NCI-H345 treated with DMSO at 0.1 percent for 48 hours (cell line): ENCODE data around the gene HHAT.

Source experiments
- DNase-seq: peaks from one replicate; lab custom pipeline; 2025; ENCODE audit not compliant: unreplicated experiment; lab: John Stamatoyannopoulos, UW

Gene HHAT

GRCh38 chr1:210669951-210670350 lies 341.2 kb downstream of the HHAT start:
- DNase-seq = peak; percentile 26

DNA sequence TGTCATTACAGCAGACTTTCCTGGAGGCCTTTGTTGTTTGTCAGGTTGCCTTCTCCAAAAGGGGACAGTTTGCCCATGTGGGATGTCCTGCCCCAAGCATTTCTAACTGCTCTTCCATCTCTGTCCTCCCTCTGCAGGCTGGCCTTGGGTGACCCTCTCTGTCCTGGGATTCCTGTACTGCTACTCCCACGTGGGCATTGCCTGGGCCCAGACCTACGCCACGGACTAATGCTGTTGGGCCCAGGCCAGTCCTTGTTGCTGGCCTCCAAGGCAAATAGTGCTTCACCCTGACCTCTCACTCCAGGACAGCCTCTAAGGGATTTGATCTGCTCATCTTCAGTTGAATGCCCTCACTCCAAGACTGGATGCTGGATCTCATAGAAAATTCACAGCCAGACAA lies 345.4 kb downstream of the HHAT start:
- DNase-seq = no peak

GRCh38 chr1:210676539-210676938 lies 347.8 kb downstream of the HHAT start:
- no peak for DNase-seq

DNA sequence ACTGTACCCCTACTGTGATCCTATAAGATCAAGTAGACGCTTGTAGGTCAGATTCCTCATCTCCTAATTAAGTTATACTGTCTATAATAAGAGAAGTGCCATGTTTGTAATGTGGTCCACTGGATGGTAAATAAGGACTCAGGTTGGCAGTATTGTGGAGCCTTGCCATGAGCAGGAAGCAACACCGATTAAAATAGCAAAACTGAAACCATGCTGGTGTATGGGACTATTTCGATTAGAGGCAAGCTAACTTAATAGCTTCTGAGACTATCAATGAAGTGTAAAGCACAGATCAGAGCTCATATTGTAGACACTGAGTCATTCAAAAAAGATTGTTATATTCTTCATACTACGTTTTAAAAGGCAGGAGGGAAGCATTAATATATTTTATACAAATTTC lies 348.8 kb downstream of the HHAT start:
- DNase-seq = no peak

- DNase-seq = no peak
Measured at GRCh38 chr1:210678306-210678705, 349.6 kb downstream of the HHAT start.

GRCh38 chr1:210681158-210681557 lies 352.5 kb downstream of the HHAT start:
- DNase-seq = no peak

DNA sequence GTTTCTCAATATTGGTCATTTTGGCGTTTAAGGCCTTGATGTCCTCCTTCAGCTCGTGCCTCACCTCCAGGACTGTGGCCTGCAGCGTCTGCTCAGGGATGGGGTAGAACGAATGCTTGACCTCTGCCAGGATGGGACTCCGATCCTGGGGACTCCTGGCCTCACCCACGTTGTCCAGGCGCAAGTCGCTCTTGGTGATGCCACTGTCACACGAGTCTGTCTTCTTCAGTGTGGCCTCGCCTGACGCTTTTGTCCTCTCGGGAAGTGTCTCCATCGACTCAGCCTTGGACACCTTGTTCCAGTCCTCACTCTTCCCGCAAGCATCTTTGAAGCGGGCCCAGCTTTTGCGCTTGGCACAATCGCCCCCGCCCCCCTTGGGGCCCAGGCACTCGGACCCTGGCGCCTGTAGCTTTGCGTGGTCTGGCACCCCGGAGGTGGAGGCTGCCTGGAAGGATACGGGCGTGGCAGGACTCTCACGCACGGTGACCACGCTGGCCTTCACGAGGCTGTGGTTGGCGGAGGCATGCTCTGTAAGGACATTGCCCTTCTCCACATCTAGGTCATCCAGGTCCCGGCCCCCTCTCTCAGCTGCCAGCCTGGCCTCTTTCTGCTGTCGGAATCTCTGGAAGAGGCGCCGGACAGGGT lies 354.8 kb downstream of the HHAT start:
- DNase-seq = no peak

- no peak for DNase-seq
Measured at GRCh38 chr1:210684466-210685294, 356.0 kb downstream of the HHAT start.

DNA sequence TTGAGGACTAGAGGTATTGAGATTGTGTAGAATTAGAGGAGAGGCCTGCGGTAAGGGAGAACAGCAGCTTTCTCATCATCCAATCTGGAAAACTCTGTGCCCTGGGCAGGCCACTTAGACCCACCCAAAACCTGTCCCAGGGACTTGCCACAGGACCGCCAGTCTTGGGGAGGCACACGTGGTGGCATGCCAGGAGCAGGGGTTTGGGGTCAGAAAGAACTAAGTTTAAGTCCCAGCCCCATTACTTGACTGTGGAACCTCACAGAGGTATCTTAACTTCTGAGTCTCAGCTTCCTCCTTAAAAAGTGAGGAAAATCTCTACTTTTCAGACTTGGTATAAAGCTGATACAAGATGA lies 356.6 kb downstream of the HHAT start:
- no peak for DNase-seq

- DNase-seq = no peak
Measured at GRCh38 chr1:210686841-210687240, 358.1 kb downstream of the HHAT start.

GRCh38 chr1:210687582-210688279 lies 359.0 kb downstream of the HHAT start:
- DNase-seq = no peak

GRCh38 chr1:210688512-210689234 lies 360.0 kb downstream of the HHAT start:
- DNase-seq = no peak

DNA sequence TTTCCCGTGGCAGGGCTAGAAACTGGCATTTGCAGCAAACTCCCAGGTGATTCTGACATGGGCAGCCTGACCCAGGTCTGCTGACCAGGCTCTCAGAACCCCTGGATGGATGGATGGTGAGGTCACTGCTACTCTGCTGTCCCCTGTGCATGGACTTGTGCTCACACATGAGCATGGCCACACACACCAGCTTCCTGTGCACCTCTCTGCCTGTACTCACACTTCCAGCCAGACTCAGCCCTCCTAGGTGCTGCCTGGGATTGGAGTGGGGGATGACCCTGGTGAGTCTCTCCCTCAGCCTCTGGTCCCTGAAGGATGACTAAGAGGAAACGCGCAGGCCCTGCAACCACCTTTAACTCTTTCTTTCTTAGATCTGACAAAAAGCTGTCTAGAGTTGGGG lies 361.1 kb downstream of the HHAT start:
- no peak for DNase-seq

- no peak for DNase-seq
Measured at GRCh38 chr1:210690236-210690635, 361.5 kb downstream of the HHAT start.

GRCh38 chr1:210691039-210691610 lies 362.4 kb downstream of the HHAT start:
- DNase-seq = peak; percentile 94

GRCh38 chr1:210692796-210693195 lies 364.1 kb downstream of the HHAT start:
- DNase-seq = no peak

DNA sequence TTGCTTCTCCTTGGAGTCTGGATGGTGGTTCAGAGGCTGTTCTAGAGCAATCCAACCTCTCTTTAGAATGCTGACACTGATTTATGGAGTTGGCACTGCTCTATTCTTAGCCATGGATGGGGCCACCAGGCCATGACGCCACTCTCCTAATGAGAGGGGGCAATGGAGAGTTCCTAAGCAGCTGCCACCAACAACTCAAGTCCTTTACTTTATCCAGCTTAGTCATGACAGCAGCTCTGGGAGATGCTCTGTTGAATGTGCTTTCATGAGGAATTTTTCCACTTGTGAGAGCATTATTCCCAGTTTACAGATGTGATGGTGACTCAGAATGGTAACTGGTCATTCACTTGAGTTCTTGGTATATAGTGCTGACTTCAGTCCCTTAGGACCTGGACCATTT lies 366.3 kb downstream of the HHAT start:
- DNase-seq = no peak

DNA sequence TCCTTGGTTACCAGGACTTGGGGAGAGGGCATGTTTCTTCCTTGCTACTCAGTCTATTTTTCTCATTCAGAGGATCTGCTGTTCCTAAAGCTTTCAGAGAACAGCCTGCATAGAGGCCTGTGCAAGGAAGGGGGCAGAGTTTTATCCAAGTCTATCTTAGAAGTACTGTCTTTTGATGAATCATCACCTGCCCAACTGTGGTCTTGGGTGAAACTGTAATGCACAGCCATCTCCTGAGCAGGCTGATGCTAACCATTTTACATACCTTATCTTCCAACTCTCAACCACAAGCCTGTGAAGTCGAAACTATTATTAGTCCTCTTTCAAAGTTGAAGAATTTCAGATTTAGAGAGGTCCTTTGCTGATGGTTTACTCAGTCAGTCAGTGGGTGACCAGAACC lies 368.0 kb downstream of the HHAT start:
- DNase-seq = no peak

- DNase-seq = no peak
Measured at GRCh38 chr1:210697185-210697584, 368.5 kb downstream of the HHAT start.

DNA sequence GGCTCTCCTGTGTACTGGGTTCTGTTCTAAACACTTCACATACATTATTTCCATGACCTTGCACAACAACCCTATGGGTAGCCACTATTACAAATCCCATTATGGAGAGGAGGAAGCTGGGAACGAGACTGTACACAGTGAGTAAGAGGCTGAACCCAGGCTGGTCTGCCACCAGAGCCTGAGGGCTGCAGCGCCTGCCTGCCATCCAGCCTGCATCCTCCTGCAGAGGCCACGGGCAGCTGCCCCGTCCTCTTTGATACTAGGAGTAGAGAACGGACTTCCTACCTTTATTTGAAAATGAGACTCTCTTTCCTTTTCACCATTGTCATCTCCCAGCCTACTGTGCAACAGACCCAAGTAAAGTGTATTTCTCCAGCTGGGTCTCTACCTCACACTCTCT lies 370.0 kb downstream of the HHAT start:
- no peak for DNase-seq

- no peak for DNase-seq
Measured at GRCh38 chr1:210700083-210700482, 371.4 kb downstream of the HHAT start.
